ENCODE results near the gene TNFRSF19.
"Not testable (repeated sequence)": the region's sequence is repeated elsewhere in the genome, so short reads cannot be mapped to it uniquely, and the experiment has no call there.

The TNFRSF19 gene

GRCh38 chr13:23570099-23570920 is at the start of gene TNFRSF19:
Gene TNFRSF19 (plus strand): TSS chr13:23570412. CDS start chr13:23590184, 19,772 bp downstream.
- peak in 6 of 56 donors; percentile 3 to 18 (median 11) for DNase-seq

- not testable (repeated sequence) for DNase-seq
Measured at GRCh38 chr13:23529926-23530325, 40.3 kb upstream of the TNFRSF19 start.

GRCh38 chr13:23531446-23531845 is 38.8 kb upstream of the TNFRSF19 start:
- DNase-seq = no peak

DNA sequence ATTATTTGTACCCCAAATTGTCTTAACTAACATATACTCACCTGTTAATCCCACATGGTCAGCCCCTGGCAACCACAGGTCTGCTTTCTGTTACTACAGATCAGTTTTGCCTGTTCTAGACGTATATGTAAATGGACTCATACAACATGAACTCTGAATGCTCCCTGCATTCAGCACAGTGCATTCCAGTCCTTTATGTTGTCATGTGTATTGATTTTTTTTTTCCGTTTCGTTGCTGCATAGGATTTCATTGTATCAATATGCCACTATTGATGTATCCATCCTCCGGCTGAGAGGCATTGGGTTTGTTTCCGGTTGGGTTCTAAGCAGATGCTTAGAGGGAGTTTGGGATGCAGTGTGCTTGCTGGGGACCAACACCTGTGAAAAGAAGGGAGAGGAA is 36.1 kb upstream of the TNFRSF19 start:
- no peak for DNase-seq

DNA sequence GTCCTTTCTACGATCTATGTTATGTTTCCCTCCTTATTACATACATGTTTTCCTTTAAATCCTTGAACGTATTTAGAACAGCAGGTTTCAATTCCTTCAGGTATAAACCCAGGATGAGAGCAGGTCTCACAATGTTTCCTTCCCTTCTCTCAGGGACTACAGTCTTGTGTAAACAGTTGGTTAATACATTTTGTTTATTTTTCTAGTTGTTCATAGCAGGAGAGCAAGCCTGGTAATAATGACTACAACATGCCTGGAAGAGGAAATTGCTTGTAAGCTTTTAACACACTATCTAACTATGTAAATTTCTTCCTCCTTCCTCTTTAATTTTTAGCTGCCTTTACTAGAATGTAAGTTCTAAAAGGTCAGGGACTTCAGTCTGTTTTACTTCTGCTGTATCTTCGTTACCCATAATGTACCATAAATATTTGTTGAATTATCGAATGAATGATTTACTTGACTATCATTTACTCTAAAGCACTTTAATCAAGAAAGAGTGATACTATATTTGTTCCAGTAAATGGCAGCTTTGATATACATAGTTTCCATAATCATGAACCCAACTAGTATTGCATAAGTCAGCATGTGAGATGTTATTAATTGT is 28.9 kb upstream of the TNFRSF19 start:
- no peak for DNase-seq

DNA sequence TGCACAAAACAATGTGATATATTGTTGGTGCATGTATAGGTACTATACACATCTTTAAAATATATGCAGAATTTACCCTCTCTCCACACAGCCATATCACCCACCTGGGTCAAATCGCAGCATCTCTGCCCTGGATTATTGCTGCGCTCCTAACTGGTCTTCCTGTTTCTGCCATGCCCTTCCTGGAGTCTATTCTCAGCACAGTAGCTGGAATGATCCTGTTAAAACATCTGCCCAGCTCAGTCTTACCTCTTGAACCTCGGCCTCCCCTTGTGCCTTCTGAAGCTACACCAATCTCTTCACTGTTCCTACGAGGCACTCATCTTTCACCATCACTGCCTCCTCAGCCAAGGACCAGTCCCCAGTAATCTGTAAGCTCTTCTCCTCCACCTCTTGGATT is 25.5 kb upstream of the TNFRSF19 start:
- DNase-seq = no peak

DNA sequence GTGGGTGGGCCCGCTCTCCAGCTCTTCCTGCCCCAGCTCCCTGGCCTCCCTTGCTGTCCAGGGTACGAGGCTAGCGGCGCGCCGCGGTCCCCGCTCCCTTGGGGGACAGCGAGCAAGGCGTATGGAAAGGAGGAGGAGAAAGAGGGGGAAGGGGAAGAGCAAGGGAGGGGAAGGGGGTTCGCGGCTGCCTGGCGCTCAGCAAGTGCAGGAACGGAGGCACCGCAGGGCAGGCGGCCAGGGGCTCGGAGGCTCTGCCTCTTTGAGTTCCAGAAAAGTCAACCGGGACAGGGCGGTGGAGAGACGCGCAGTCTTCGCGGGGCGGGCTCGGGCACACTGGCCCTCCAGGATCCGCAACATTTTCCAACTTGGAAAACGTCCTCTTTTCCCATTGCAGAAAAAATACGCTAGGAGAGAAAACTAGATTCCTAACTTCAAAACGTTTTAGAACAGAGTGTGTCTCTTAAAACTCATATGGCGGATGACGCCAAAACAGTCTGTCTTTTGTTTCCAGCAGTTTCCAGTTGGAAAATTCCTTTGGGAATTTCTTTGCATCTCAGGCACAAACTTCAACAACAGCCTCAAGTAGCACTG is 23.1 kb upstream of the TNFRSF19 start:
- no peak for DNase-seq

DNA sequence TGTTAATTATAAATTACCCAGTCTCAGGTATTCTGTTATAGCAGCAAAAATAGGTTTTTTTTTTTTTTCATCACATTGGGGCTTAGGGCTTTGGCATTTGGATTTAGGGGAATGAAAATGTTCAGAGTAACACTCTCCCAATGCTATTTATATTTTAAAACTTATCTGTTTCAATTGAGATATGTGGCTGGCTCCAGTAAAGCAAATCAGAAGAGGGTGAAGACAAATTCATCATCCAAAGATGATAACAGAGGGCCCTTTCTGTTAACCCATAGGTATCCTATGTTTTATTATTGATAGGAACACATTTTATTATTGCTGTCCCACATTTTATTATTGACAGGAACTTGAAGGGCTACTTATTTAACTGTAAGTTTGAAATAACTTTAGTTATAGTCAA is 20.5 kb upstream of the TNFRSF19 start:
- no peak for DNase-seq

DNA sequence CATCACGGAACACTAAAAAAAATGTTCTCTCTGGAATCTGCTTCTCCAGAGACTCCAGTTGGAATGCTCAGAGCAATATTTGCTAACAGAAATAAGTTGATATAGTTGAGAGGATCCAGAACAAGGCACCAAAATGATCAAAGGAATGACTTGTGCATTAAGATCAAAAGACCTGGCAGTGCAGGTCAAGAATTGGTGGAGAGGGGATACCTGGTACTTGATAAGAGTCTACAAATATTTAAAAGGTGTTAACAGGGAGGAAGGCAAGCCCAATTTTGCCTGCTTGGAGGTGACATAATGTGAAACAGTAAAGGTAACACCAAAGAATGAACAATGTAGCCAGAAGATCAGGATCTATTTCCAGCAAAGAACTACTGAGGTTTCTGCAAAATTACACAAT is 20.0 kb upstream of the TNFRSF19 start:
- no peak for DNase-seq

GRCh38 chr13:23551213-23552008 is 18.8 kb upstream of the TNFRSF19 start:
- no peak for DNase-seq

GRCh38 chr13:23552171-23552570 is 18.0 kb upstream of the TNFRSF19 start:
- DNase-seq = no peak

DNA sequence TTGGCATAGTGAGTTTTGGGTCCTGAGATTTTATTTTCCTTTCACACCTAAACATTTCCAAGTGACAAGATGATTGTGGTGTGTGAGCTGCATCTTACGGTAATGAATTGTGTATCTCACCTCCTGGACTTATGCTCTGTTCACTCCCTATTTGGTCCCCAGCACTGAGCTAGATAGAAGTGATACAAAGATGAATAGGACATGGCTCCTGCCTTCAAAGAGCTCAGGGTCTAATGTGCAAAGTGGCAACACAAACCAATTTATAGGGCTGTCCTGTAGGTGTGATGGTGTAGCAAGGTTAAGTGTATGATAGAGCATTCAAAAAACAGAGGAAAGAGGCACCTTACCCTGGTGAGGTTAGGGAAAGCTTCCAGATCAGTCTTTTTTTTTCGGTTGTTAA is 17.6 kb upstream of the TNFRSF19 start:
- DNase-seq = no peak

GRCh38 chr13:23554000-23554399 is 16.2 kb upstream of the TNFRSF19 start:
- DNase-seq = no peak

DNA sequence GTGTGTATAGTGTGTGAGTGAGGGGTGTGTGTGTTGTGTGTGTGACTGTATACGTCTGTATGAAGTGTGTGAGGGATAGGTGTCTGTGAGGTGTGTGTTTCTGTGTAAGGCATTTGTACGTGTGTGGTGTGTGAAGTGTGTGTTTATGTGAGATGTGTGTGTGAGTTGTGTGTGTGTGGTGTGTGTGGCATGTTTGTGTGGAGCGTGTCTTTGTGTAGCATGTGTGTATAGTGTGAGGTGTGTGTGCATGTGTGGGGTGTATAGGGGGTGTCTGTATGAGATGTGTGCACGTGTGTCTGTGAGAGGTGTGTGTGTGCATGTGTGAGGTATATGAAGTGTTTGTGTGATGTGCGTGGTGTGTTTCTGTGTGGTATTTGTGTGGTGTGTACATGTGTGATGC is 13.2 kb upstream of the TNFRSF19 start:
- no peak for DNase-seq

- DNase-seq = no peak
Measured at GRCh38 chr13:23557733-23558132, 12.5 kb upstream of the TNFRSF19 start.

DNA sequence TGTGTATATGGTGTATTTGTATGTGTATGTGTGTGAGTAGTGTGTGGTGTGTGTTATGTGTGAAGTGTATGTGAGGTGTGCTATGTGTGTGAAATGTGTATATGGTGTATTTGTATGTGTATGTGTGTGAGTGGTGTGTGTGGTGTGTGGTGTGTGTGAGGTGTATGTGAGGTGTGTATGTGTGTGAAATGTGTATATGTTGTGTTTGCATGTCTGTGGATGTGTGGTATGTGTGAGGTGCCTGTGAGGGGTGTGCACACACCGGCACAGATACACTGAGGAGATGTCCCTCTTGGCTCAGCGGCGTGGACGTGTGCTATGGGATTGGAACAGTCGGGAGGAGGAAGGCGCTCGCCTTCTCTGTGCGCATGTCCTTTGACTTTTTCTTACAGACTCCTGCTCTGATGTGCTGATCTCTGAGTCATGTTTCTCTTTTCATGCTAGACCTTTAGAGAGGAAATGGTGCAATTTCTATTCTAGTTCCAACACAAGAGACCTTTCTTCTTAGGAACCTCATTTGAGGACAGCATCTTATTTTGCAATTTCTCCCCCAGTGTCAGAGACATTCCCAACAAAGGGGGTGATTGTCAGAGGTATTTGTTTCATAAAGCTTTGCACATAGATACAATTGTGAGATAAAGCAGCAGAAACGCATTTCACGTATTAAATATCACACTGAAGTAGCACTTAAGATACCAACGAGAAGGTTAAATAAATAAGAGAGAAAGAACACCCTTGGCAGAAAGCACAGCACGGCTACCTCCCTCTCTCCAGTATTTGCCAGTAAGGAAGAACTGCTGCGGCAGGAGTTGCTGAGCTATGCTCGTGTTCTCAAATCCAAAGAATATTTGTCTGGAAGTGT is 11.3 kb upstream of the TNFRSF19 start:
- no peak for DNase-seq

DNA sequence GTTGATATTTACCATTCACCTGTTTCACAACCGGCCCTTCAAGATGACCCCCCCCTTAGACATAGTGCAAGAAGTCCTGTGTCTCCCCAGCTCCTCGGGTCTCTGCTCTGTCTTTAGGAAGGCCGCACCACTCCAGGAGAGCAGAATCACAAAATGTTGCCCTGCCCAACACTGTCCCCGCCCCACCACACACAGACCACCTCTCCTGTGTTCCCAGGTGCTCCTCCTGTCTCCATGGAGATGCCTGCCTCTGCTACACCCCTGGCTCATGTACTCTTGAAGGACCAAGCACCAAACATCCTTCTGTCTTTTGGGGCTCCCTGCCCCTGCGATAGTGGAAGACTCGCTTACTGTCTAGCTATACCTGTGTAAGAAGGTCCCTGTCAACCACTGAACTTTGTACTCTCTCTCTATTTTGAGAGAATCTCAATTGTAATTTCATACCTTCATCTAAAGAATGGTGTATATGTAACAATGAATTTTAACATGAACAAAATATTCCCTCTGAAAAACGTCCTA is 9.6 kb upstream of the TNFRSF19 start:
- DNase-seq = no peak

DNA sequence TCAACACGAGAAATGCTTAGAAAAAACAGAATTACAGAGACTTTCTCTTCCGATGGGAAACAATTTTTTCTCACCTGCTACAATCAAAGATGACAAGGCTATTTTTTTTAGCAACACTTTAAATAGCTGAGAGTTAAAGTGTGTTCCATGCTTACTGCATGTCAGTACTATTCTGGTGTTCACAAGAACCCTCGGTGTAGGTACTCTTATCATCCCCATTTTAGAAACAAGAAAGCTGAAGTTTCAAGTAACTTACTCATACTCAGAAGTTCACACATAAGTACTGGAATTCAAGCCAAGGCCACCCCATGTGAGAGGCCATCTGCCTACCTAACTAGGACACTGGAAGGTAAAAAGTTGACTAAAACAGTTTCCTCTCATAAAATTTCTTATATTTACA is 9.0 kb upstream of the TNFRSF19 start:
- DNase-seq = no peak

GRCh38 chr13:23563085-23563845 is 6.9 kb upstream of the TNFRSF19 start:
- no peak for DNase-seq
